HG03439 (cell line): ENCODE data around the gene RWDD3.

Source experiments
- ATAC-seq: cut with Tn5 transposase; IDR thresholded peaks from one replicate; pipeline ENCODE4 v1.9.1; 2021; ENCODE audit warnings: mild to moderate bottlenecking, moderate library complexity; ENCODE audit not compliant: unreplicated experiment

The RWDD3 gene

GRCh38 chr1:95281781-95282517 lies 47.9 kb downstream of the RWDD3 start:
- no peak for ATAC-seq

DNA sequence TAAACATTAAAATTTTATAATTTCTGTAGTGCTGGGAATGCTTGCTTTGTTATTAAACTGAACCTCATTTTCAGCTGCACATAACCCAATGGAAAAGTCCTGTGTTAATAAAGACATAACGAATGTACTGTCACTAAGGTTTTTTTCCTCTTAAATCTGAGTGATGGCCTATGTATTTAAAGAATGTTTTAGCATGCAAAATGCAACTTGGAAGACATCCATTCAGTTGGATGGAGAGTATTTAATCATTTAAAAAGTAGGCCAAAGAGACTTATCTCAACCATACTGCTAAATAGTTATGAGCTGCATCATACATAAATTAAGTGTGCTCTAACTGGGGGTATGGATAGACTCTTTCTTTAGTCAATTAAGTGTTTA lies 48.5 kb downstream of the RWDD3 start:
- ATAC-seq: no peak

DNA sequence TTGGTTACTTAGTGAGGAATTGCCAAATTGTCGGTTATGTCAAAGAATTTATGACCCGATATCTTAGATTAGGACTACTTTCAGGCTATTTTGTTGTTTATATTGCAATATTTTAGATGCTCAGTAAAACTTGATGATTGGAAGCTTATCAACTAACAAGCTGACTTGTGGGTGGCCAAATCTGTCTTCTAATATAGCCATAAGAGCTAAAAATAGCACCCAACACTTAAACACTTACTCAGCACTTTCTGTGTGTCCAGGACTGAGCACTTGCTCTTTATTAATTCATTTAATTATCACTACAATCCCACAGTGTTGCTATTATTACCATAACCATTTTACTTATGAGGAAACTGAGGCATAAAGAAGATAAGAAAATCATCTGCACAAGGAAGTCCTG lies 50.4 kb downstream of the RWDD3 start:
- ATAC-seq: no peak

DNA sequence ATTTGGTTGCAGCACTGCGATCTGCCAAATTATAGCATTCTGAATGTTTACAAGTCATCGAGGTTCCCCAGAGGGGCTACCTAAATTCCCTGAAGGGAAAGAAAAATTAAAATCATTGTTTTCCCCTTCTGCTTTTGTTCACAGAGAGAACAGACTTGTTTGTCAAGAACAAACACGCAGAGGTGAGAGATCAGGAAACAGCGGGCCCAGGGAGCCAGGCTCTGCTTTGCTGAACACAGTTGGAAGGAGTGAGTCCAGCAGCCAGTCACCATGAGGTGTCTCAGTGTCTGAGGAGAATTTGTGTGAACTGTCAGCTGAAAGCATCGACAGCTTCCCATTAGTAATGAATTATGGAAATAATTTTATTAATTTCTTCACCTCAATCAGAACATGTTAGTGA lies 52.5 kb downstream of the RWDD3 start:
- ATAC-seq: no peak

- ATAC-seq: no peak
Observed at GRCh38 chr1:95287081-95287480, 53.1 kb downstream of the RWDD3 start.

DNA sequence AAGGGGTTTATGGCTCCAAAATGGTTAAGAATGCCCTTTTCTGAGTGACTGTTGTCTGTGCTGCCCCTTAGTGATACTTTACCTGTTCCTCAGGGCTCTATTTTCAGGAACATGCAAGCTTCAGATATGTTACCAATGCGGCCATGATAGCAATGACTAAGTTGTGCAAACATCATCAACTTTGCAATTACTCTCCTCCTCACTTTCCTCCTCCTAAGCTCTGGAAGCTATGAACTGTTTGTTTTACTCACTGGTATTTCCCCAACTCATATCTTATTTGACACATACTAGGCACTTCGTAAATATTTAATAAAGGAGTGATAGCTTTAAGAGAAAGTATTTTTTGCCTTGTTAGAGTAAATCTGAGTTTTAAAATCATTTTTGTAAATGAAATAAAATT lies 53.8 kb downstream of the RWDD3 start:
- no peak for ATAC-seq
